Fibroblast of lung (primary cell): ENCODE measurements around the gene SLC25A44. TPM values are rescaled to one million over a fixed set of nuclear protein-coding genes. Genes with fewer than 3 reads are reported as not detected.

Experiments
- DNase-seq, 2 donors: peaks; one replicate each; pipeline versions ENCODE4 v3.0.0 to v3.0.0-alpha.2; 2010; ENCODE audit warnings: low read depth in 2 of 2
- H2AFZ ChIP-seq: 2 replicates; pipeline ENCODE4 v1.5.1; 2012; ENCODE audit warnings: low read length, control low read depth, inconsistent platforms
- H3K27ac ChIP-seq: 2 replicates; pipeline ENCODE4 v1.5.1; 2011; ENCODE audit warnings: low read length, control low read depth; ENCODE audit not compliant: insufficient read depth
- H3K27me3 ChIP-seq: 2 replicates; pipeline ENCODE4 v1.5.1; 2011; ENCODE audit warnings: mild to moderate bottlenecking, low read length; ENCODE audit not compliant: control insufficient read depth, insufficient read depth
- H3K36me3 ChIP-seq: 2 replicates; pipeline ENCODE4 v1.5.1; 2011; ENCODE audit warnings: low read length; ENCODE audit not compliant: control insufficient read depth, insufficient read depth
- H3K4me1 ChIP-seq: 2 replicates; pipeline ENCODE4 v1.5.1; 2011; ENCODE audit warnings: low read length; ENCODE audit not compliant: control insufficient read depth, insufficient read depth; ENCODE audit errors: extremely low read depth
- H3K4me2 ChIP-seq: 2 replicates; pipeline ENCODE4 v1.5.1; 2011; ENCODE audit warnings: low read length, control low read depth; ENCODE audit not compliant: insufficient read depth; ENCODE audit errors: extremely low read depth
- H3K4me3 ChIP-seq, 4 experiments: fragments of 200-600 bp in 1 of 4; sonication (generic) in 1 of 4; replicated peaks in 1 of 4; 2 replicates each; pipeline ENCODE4 v1.5.1; 2011 to 2016; ENCODE audit warnings: low read length in 4 of 4, low read depth in 3 of 4, mild to moderate bottlenecking in 3 of 4, control low read depth in 2 of 4, inconsistent platforms in 1 of 4, mixed read lengths in 1 of 4; ENCODE audit not compliant: insufficient read depth in 1 of 4; ENCODE audit errors: control extremely low read depth in 1 of 4
- H3K79me2 ChIP-seq: 2 replicates; pipeline ENCODE4 v1.5.1; 2012; ENCODE audit warnings: mild to moderate bottlenecking, low read length, inconsistent platforms; ENCODE audit not compliant: control insufficient read depth, insufficient read depth
- H3K9ac ChIP-seq: 2 replicates; pipeline ENCODE4 v1.5.1; 2011; ENCODE audit warnings: mild to moderate bottlenecking, low read length, control low read depth; ENCODE audit not compliant: insufficient read depth
- H3K9me3 ChIP-seq: 2 replicates; pipeline ENCODE4 v1.5.1; 2012; ENCODE audit warnings: low read depth, low read length; ENCODE audit not compliant: control insufficient read depth, insufficient read depth
- H4K20me1 ChIP-seq: 2 replicates; pipeline ENCODE4 v1.5.1; 2011; ENCODE audit warnings: low read length; ENCODE audit not compliant: control insufficient read depth, insufficient read depth; ENCODE audit errors: extremely low read depth
- CTCF ChIP-seq, 2 donors: IDR thresholded peaks in 1 of 2; conservative IDR thresholded peaks in 1 of 2; 1 replicate in 1 of 2; 2 replicates in 1 of 2; pipeline ENCODE4 v1.5.1; 2011 to 2012; ENCODE audit warnings: low read length in 2 of 2, control low read depth in 1 of 2, inconsistent platforms in 1 of 2, low read depth in 1 of 2, mild to moderate bottlenecking in 1 of 2
- EZH2 ChIP-seq: IDR thresholded peaks from 2 replicates; pipeline ENCODE4 v1.5.1; 2012; ENCODE audit warnings: low read length, control low read depth, mild to moderate bottlenecking; ENCODE audit errors: missing control alignments
- polyA plus RNA-seq, 2 donors: library from polyadenylated mRNA; depleted of rRNA in 1 of 2; stranded (reverse) in 1 of 2; unstranded in 1 of 2; fragments of >200 nt; gene quantifications; 2 replicates each; pipeline ENCODE4 v1.2.1, GENCODE V29; 2011 to 2012; ENCODE audit warnings: missing spikeins in 1 of 2
- total RNA-seq: library from RNA; depleted of rRNA; stranded (reverse); fragments of >200 nt; gene quantifications from 2 replicates; pipeline ENCODE4 v1.2.1, GENCODE V29; 2014

Gene SLC25A44
- total and polyA plus RNA-seq, 2 donors (not counting 1 experiment from before 2014, with no cell fraction given) = 8.4 to 32.1 TPM

DNA sequence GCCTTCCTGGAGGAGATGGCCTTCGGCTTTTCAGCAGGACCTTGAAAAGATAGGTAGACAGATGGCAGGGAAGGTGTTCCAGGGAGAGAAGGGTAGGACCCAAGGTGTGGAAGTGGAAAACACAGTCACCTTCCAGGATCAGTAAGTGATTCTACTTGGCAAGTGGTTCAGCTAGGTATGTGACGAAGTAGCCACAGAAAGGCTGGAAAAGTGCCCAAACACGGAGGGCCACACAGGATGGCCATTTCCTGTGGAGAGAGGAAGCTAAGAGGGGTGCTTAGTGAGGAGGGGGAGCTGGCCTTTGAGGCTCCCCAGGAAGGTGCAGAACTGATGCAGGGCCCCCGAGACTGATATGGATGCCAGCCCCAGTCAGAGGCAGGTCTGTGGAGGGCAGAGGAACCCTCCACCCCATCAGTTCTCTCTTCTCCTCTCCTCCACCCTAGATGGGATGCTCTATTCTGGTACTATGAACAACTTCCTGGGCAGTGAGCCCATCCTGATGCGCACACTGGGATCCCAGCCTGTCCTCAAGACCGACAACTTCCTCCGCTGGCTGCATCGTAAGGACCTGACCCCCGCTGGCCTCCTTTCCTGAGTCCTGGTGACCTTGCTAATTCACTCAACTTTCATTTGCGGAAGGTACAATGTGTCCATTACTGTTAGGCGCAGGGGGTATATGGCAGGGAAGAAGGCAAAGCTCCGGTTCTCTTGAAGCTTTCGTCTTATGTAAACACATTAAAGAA, 33.7 kb upstream of the SLC25A44 start:
- DNase-seq = peak in 1 of 2 donors; percentile 20
- Histone ChIP-seq H3K79me2 (no peaks in the 10 kb centered on the region), H3K4me1 (no peaks in the 10 kb centered on the region), H2AFZ (peak overlapping the region; percentile 82), H3K9ac (no peak overlapping the region), H3K4me3 (peak overlapping the region in 2 of 4 experiments; percentile 30 to 31), H3K27me3 (no peaks in the 10 kb centered on the region), H3K4me2 (peak overlapping the region; percentile 62), H3K27ac (no peak overlapping the region), H3K9me3 (no peaks in the 10 kb centered on the region), H4K20me1 (no peaks in the 10 kb centered on the region), H3K36me3 (no peaks in the 10 kb centered on the region)
- TF ChIP-seq CTCF (conservative IDR thresholded peaks at IDR 0.05 in 1 of 2, IDR thresholded peaks at IDR 0.05 in 1 of 2; ENCODE audit: low read depth in 1 of 2, low read length in 2 of 2) (no peak), EZH2 (no peak)

GRCh38 chr1:156160743-156161171, 33.1 kb upstream of the SLC25A44 start:
- Histone ChIP-seq H3K4me1 (no peaks in the 10 kb centered on the region), H2AFZ (peak overlapping the region; percentile 82), H3K4me3 (peak overlapping the region in 3 of 4 experiments; percentile 1 to 31 (median 30)), H3K79me2 (no peaks in the 10 kb centered on the region), H3K27ac (no peak overlapping the region), H3K4me2 (peak overlapping the region; percentile 62), H4K20me1 (no peaks in the 10 kb centered on the region), H3K27me3 (no peaks in the 10 kb centered on the region), H3K9me3 (no peaks in the 10 kb centered on the region), H3K36me3 (no peaks in the 10 kb centered on the region), H3K9ac (no peak overlapping the region)
- DNase-seq = peak; percentile 65 to 76
- TF ChIP-seq EZH2 (no peak), CTCF (conservative IDR thresholded peaks at IDR 0.05 in 1 of 2, IDR thresholded peaks at IDR 0.05 in 1 of 2; ENCODE audit: low read depth in 1 of 2, low read length in 2 of 2) (no peak)

- no peak overlapping the region for H3K4me2 ChIP-seq
- peak in 1 of 2 donors; percentile 46 for DNase-seq
- no peak overlapping the region for H3K4me3 ChIP-seq
- no peaks in the 10 kb centered on the region for H4K20me1 ChIP-seq
- no peaks in the 10 kb centered on the region for H3K27me3 ChIP-seq
- H2AFZ ChIP-seq = no peak overlapping the region
- no peaks in the 10 kb centered on the region for H3K4me1 ChIP-seq
- H3K36me3 ChIP-seq = no peaks in the 10 kb centered on the region
- H3K27ac ChIP-seq = no peak overlapping the region
- H3K9me3 ChIP-seq = no peaks in the 10 kb centered on the region
- no peak overlapping the region for H3K9ac ChIP-seq
- TF ChIP-seq CTCF (conservative IDR thresholded peaks at IDR 0.05 in 1 of 2, IDR thresholded peaks at IDR 0.05 in 1 of 2; ENCODE audit: low read depth in 1 of 2, low read length in 2 of 2) = no peak
- no peak for TF ChIP-seq EZH2
- H3K79me2 ChIP-seq = no peaks in the 10 kb centered on the region
These were observed 31.4 kb upstream of the SLC25A44 start for GRCh38 chr1:156162430-156163037.
